GM12878 (cell line): Measurements from ENCODE around the gene CSF3. TPM values are rescaled to one million over a fixed set of nuclear protein-coding genes. Genes with fewer than 3 reads are reported as not detected.

Source experiments
- ATAC-seq: fragments of 200-7000 bp; cut with Tn5 transposase; 3 replicates; pipeline ENCODE4 v1.9.1; 2020; ENCODE audit warnings: mild to moderate bottlenecking, moderate library complexity
- BruUV-seq: library from RNA; stranded (reverse); fragments of 400-500 nt; replicated peaks from 2 replicates; lab custom pipeline; 2021; lab: Mats Ljungman, UMichigan
- CTCF ChIA-PET: fragments of 300-600 bp; sonication (Branson Sonifier 250); formaldehyde crosslinking; extraction: SDS; loops from one replicate; lab custom pipeline; 2021; ENCODE audit warnings: inconsistent platforms; lab: Yijun Ruan, JAX
- POLR2A ChIA-PET: fragments of 350-600 bp; formaldehyde crosslinking; extraction: SDS; loops from one replicate; lab custom pipeline; 2021; ENCODE audit warnings: inconsistent platforms; lab: Charles Lee
- RAD21 ChIA-PET: fragments of 300-600 bp; sonication (Branson Sonifier 250); formaldehyde crosslinking; loops from one replicate; lab custom pipeline; 2023; ENCODE audit warnings: antibody characterized with exemption; ENCODE audit not compliant: unreplicated experiment; lab: Charles Lee
- SMC1A ChIA-PET: fragments of 300-600 bp; sonication (Branson Sonifier 250); formaldehyde crosslinking; loops from one replicate; lab custom pipeline; 2023; ENCODE audit not compliant: unreplicated experiment, uncharacterized antibody; lab: Charles Lee
- DNase-seq: peaks from one replicate; pipeline ENCODE4 v3.0.0-alpha.2; 2011; ENCODE audit warnings: low read depth, low spot score
- FAIRE-seq: peaks from 3 replicates; lab custom pipeline; 2011; peaks lifted over from hg19 to GRCh38; lab: Jason Lieb, UNC
- H2AFZ ChIP-seq: 2 replicates; pipeline ENCODE4 v1.6.0; 2011; ENCODE audit warnings: low read depth, low read length, control low read depth; ENCODE audit not compliant: control insufficient read depth
- H3K27ac ChIP-seq: 2 replicates; pipeline ENCODE4 v1.5.1; 2011; ENCODE audit warnings: control low read depth; ENCODE audit not compliant: control insufficient read depth, insufficient read depth
- H3K27me3 ChIP-seq, 2 experiments: replicated peaks in 1 of 2; 2 replicates each; pipeline versions ENCODE4 v1.6.0 to v1.6.1; 2011; ENCODE audit warnings: low read length in 1 of 2; ENCODE audit not compliant: control insufficient read depth in 2 of 2, insufficient read depth in 2 of 2
- H3K36me3 ChIP-seq, 2 experiments: 2 replicates each; pipeline ENCODE4 v1.5.1; 2011; ENCODE audit warnings: low read length in 1 of 2; ENCODE audit not compliant: control insufficient read depth in 2 of 2, insufficient read depth in 2 of 2
- H3K4me1 ChIP-seq: 2 replicates; pipeline ENCODE4 v1.6.1; 2011; ENCODE audit warnings: mild to moderate bottlenecking, low read length, moderate library complexity, mixed read lengths; ENCODE audit not compliant: control insufficient read depth, insufficient read depth
- H3K4me2 ChIP-seq: 2 replicates; pipeline ENCODE4 v1.6.0; 2011; ENCODE audit warnings: control low read depth; ENCODE audit not compliant: control insufficient read depth, insufficient read depth
- H3K4me3 ChIP-seq: fragments of 200-600 bp; sonication (generic); 2 replicates; pipeline ENCODE4 v1.5.1; 2016
- H3K79me2 ChIP-seq: 2 replicates; pipeline ENCODE4 v1.6.0; 2011; ENCODE audit warnings: low read length; ENCODE audit not compliant: control insufficient read depth, insufficient read depth
- H3K9ac ChIP-seq: 2 replicates; pipeline ENCODE4 v1.8.0; 2011; ENCODE audit warnings: low read length, control low read depth, mixed read lengths; ENCODE audit not compliant: control insufficient read depth, insufficient read depth
- H3K9me3 ChIP-seq: replicated peaks from 3 replicates; pipeline ENCODE4 v1.5.1; 2011; ENCODE audit warnings: mild to moderate bottlenecking, low read length; ENCODE audit not compliant: control insufficient read depth, insufficient read depth
- H4K20me1 ChIP-seq: 2 replicates; pipeline ENCODE4 v1.6.0; 2011; ENCODE audit not compliant: control insufficient read depth, insufficient read depth
- BCL11A ChIP-seq: IDR thresholded peaks from 2 replicates; pipeline ENCODE4 v1.6.1; 2011; ENCODE audit warnings: low read depth, low read length
- BRCA1 ChIP-seq: IDR thresholded peaks from 2 replicates; pipeline ENCODE4 v1.6.1; 2011; ENCODE audit warnings: low read depth, low read length, improper control_type of control experiment
- ETV6 ChIP-seq, 2 experiments: fragments of 450-650 bp in 1 of 2; IDR thresholded peaks in 1 of 2; conservative IDR thresholded peaks in 1 of 2; 2 replicates each; pipeline ENCODE4 v1.6.1; 2014; ENCODE audit warnings: antibody characterized with exemption in 1 of 2, borderline replicate concordance in 1 of 2, low read depth in 1 of 2, mild to moderate bottlenecking in 1 of 2, moderate library complexity in 1 of 2
- HCFC1 ChIP-seq: fragments of 150-350 bp; IDR thresholded peaks from 2 replicates; pipeline ENCODE4 v1.6.1; 2014; ENCODE audit warnings: low read length
- KDM1A ChIP-seq: fragments of 200-600 bp; sonication (generic); IDR thresholded peaks from 2 replicates; pipeline ENCODE4 v1.6.1; 2016; ENCODE audit warnings: borderline replicate concordance
- KLF5 ChIP-seq: fragments of 450-650 bp; IDR thresholded peaks from 2 replicates; pipeline ENCODE4 v1.6.1; 2014; ENCODE audit warnings: mild to moderate bottlenecking; ENCODE audit not compliant: partially characterized antibody
- LARP7 ChIP-seq: fragments of 450-650 bp; IDR thresholded peaks from 2 replicates; pipeline ENCODE4 v1.6.1; 2017; ENCODE audit warnings: mild to moderate bottlenecking
- MXI1 ChIP-seq: fragments of 150-350 bp; IDR thresholded peaks from 2 replicates; pipeline ENCODE4 v1.6.1; 2011; ENCODE audit warnings: low read depth, mild to moderate bottlenecking, inconsistent platforms, low read length, improper control_type of control experiment
- NFYB ChIP-seq: IDR thresholded peaks from 2 replicates; pipeline ENCODE4 v1.6.1; 2011; ENCODE audit warnings: low read depth, mild to moderate bottlenecking, low read length, improper control_type of control experiment, moderate library complexity; ENCODE audit not compliant: insufficient read depth
- NR2C1 ChIP-seq: fragments of 450-650 bp; IDR thresholded peaks from 2 replicates; pipeline ENCODE4 v1.6.1; 2017; ENCODE audit warnings: antibody characterized with exemption, mild to moderate bottlenecking, moderate library complexity
- POLR2A ChIP-seq: IDR thresholded peaks from 2 replicates; pipeline ENCODE4 v1.6.1; 2011; ENCODE audit warnings: low read depth, mild to moderate bottlenecking, low read length
- POLR2AphosphoS2 ChIP-seq: IDR thresholded peaks from 2 replicates; pipeline ENCODE4 v1.6.1; 2011; ENCODE audit warnings: low read depth, mild to moderate bottlenecking, low read length, improper control_type of control experiment, moderate library complexity
- SMAD1 ChIP-seq: fragments of 450-650 bp; IDR thresholded peaks from 2 replicates; pipeline ENCODE4 v1.6.1; 2018; ENCODE audit warnings: mild to moderate bottlenecking, low read depth; ENCODE audit not compliant: partially characterized antibody
- WGBS: methylation state at CpG from one replicate; pipeline ENCODE4 v1.1.6; 2016; ENCODE audit warnings: low lambda C conversion rate; ENCODE audit not compliant: insufficient replicate concordance, insufficient coverage; ENCODE audit errors: missing lambda C conversion rate; 5-methylcytosine and 5-hydroxymethylcytosine counted together
- in situ Hi-C: fragments of 300-500 bp; cut with MboI; formaldehyde crosslinking; loops from 9 replicates; pipeline ENCODE4 v1.14.3; 2018; ENCODE audit warnings: mixed read lengths
- intact Hi-C: fragments of 100-400 bp; cut with micrococcal nuclease; formaldehyde crosslinking; loops from one replicate; pipeline ENCODE4 v1.14.2; 2022; ENCODE audit not compliant: unreplicated experiment
- polyA plus RNA-seq, 11 experiments: library from polyadenylated mRNA; depleted of rRNA in 4 of 11; unstranded in 6 of 11; stranded (reverse) in 5 of 11; fragments of >200 nt; fragmentation: Nextera tagmentation in 4 of 11; fragmentation: Illumina TruSeq in 1 of 11; extraction: Ambion mirVana in 4 of 11; extraction: Trizol in 1 of 11; gene quantifications; 1 replicate in 1 of 11; 2 replicates in 10 of 11; pipeline versions ENCODE4 v1.2.1 to v1.2.3, GENCODE V29; 2011 to 2016; ENCODE audit warnings: inconsistent platforms in 2 of 11, missing spikeins in 2 of 11, low read depth in 1 of 11
- total RNA-seq, 4 experiments: library from RNA; depleted of rRNA in 3 of 4; stranded (reverse); fragments of >200 nt in 3 of 4; fragmentation: Illumina TruSeq in 1 of 4; extraction: Trizol in 1 of 4; gene quantifications; 2 replicates each; pipeline versions ENCODE4 v1.2.1 to v1.2.3, GENCODE V29; 2013 to 2021
- TF ChIP-seq, protein P1 (sequence below): IDR thresholded peaks from 2 replicates; pipeline ENCODE4 v1.6.1; 2012; ENCODE audit warnings: low read depth, low read length, improper control_type of control experiment
- TF ChIP-seq, protein P2 (sequence below): fragments of 450-650 bp; IDR thresholded peaks from 2 replicates; pipeline ENCODE4 v1.6.1; 2017; ENCODE audit warnings: mild to moderate bottlenecking, moderate library complexity
- TF ChIP-seq, protein P3 (sequence below): fragments of 150-350 bp; IDR thresholded peaks from 2 replicates; pipeline ENCODE4 v1.6.1; 2014; ENCODE audit warnings: mild to moderate bottlenecking, low read depth, low read length

The CSF3 gene
- total and polyA plus RNA-seq, 10 of the 15 experiments (the other 5 are each of a cell fraction or from before 2014, with no cell fraction given) = 0.09 to 0.28 (median 0.12) TPM; not detected in 5

DNA sequence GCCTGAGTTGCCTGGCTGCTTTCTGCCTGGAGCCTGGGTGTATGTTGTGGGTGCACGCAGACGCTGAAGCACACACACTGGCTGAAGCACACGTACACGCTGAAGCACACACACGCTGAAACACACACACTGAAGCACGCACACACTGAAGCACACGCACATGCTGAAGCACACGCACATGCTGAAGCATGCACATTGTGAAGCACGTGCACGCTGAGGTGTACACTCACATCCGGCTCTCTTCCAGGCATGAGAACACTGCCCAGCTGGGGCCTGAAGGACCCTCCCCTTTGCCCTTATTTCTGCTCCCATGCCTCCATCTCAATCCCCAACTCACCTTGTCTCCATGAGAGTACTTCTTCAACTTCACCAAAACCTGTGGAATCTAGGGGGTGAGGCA, 16.5 kb downstream of the CSF3 start (continued):
- TF ChIP-seq, protein P1, sequence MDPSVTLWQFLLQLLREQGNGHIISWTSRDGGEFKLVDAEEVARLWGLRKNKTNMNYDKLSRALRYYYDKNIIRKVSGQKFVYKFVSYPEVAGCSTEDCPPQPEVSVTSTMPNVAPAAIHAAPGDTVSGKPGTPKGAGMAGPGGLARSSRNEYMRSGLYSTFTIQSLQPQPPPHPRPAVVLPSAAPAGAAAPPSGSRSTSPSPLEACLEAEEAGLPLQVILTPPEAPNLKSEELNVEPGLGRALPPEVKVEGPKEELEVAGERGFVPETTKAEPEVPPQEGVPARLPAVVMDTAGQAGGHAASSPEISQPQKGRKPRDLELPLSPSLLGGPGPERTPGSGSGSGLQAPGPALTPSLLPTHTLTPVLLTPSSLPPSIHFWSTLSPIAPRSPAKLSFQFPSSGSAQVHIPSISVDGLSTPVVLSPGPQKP = no peak
- no peak for TF ChIP-seq HCFC1

DNA sequence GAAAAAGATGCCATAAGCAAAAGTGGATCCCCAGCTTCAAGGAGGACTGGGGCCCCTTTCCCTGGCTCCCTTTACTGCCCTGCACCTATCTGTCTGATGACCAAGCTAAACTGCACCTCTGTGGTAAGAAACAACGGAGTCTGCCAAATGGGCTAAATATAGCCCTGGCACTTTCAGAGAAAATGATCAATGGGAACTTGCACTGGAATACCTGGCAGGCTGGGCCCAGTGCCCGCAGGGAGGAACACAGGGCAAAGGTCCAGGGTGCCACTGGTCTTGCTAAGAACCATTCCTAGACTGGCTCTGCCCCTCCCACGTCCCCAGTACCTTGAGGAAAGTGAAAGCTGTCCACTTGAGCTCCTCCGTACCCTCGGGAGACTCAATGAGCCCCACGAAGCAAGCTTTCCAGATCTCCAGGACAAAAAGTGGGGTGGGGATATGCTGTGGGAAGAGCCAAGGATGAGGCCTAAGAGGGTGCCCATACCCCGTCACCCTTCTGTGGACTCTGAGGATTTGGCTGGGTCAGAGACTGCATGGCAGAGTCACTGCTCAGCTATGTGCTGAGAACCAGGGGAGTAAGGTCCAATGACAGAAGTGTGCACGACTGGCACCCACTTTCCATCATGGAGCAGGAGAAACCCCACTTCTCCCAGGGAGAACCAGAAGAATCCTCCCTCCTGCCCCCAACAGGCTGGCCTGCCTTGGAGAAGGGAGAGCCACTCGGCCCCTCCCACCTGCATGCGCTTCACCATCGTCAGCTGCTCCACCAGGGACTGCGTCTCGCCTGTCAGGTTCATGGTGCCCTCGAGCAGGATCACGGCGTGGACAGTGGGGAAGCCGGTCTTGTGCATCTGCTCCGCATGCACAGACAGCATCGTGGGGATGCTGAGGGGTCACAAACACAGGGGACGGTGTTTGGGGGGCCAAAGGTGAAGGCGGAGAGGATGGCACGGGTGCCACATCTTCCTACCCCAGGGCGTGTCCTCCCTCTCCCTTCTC, 17.4 kb downstream of the CSF3 start:
- no peak for DNase-seq
- 84% methylated on average over 20 of the region's 23 CpGs for WGBS
- H3K79me2 ChIP-seq = no peaks in the 10 kb centered on the region
- H2AFZ ChIP-seq = no peak overlapping the region
- BruUV-seq = no TSS peak
- ChIA-PET POLR2A (no interaction called here), CTCF (interaction anchor here (0.8 to 2.4 kb wide), 3 partner anchors 20 to 79 kb away, joined by 3 to 6 read pairs (median 3); no protein-coding TSS in a partner anchor), RAD21 (no interaction called here), SMC1A (no interaction called here)
- no peak overlapping the region for H3K4me3 ChIP-seq
- TF ChIP-seq POLR2A (no peak; the same call in 1 of the 2 replicates), MXI1 (no peak), KLF5 (no peak), NFYB (no peak), SMAD1 (no peak), BRCA1 (no peak), LARP7 (no peak), KDM1A (no peak), BCL11A (no peak), ETV6 (conservative IDR thresholded peaks at IDR 0.05 in 1 of 2, IDR thresholded peaks at IDR 0.05 in 1 of 2; ENCODE audit: borderline replicate concordance in 1 of 2, low read depth in 1 of 2) (no peak), NR2C1 (no peak), POLR2AphosphoS2 (no peak)
- TF ChIP-seq, protein P2, sequence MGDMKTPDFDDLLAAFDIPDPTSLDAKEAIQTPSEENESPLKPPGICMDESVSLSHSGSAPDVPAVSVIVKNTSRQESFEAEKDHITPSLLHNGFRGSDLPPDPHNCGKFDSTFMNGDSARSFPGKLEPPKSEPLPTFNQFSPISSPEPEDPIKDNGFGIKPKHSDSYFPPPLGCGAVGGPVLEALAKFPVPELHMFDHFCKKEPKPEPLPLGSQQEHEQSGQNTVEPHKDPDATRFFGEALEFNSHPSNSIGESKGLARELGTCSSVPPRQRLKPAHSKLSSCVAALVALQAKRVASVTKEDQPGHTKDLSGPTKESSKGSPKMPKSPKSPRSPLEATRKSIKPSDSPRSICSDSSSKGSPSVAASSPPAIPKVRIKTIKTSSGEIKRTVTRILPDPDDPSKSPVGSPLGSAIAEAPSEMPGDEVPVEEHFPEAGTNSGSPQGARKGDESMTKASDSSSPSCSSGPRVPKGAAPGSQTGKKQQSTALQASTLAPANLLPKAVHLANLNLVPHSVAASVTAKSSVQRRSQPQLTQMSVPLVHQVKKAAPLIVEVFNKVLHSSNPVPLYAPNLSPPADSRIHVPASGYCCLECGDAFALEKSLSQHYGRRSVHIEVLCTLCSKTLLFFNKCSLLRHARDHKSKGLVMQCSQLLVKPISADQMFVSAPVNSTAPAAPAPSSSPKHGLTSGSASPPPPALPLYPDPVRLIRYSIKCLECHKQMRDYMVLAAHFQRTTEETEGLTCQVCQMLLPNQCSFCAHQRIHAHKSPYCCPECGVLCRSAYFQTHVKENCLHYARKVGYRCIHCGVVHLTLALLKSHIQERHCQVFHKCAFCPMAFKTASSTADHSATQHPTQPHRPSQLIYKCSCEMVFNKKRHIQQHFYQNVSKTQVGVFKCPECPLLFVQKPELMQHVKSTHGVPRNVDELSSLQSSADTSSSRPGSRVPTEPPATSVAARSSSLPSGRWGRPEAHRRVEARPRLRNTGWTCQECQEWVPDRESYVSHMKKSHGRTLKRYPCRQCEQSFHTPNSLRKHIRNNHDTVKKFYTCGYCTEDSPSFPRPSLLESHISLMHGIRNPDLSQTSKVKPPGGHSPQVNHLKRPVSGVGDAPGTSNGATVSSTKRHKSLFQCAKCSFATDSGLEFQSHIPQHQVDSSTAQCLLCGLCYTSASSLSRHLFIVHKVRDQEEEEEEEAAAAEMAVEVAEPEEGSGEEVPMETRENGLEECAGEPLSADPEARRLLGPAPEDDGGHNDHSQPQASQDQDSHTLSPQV = no peak
- TF ChIP-seq, protein P3, sequence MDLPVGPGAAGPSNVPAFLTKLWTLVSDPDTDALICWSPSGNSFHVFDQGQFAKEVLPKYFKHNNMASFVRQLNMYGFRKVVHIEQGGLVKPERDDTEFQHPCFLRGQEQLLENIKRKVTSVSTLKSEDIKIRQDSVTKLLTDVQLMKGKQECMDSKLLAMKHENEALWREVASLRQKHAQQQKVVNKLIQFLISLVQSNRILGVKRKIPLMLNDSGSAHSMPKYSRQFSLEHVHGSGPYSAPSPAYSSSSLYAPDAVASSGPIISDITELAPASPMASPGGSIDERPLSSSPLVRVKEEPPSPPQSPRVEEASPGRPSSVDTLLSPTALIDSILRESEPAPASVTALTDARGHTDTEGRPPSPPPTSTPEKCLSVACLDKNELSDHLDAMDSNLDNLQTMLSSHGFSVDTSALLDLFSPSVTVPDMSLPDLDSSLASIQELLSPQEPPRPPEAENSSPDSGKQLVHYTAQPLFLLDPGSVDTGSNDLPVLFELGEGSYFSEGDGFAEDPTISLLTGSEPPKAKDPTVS = no peak
- FAIRE-seq = no peak
- in situ Hi-C loops = no loop called here
- ATAC-seq = no peak
- H3K9ac ChIP-seq = no peak overlapping the region
- no peaks in the 10 kb centered on the region for H3K9me3 ChIP-seq
- no peak overlapping the region for H3K27ac ChIP-seq
- peaks cover 21 to 22% of the 10 kb centered on the region in 2 experiments; a peak in 3 of 4 replicates for H3K36me3 ChIP-seq
- intact Hi-C loops = no loop called here
- H3K4me1 ChIP-seq = no peaks in the 10 kb centered on the region
- no peaks in the 10 kb centered on the region for H3K27me3 ChIP-seq
- H3K4me2 ChIP-seq = no peak overlapping the region
- no peaks in the 10 kb centered on the region for H4K20me1 ChIP-seq
